ENCODE results near the gene PCGF2.

Gene PCGF2

DNA sequence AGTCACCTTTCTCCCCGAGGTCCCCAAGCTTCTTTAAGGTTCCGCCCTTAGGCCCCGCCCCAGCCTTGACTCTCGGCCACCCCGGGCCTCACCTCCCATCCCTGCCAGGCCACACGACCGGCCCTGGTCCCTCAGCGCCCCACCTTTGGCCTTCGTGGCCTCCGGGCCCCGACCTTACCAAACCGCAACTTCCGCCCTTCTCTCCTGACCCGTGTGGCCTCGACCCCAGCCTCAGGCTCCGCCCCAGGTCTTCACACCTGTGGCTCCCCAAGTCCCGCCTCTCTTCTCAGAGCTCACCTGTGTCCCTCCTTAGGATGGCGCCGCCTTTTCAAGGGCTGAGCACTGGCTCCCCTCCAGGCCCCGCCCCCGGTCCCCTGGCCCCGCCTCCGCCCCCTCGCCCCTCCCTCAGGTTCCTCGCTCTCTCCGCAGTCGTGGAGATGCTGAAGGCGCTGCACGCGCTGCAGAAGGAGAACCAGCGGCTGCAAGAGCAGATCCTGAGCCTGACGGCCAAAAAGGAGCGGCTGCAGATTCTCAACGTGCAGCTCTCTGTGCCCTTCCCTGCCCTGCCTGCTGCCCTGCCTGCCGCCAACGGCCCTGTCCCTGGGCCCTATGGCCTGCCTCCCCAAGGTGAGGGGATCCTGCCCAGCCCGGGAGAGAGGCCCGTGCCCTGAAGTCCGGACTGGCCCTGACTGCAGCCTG lies 28.0 kb downstream of the PCGF2 start:
- TF ChIP-seq, protein P1, sequence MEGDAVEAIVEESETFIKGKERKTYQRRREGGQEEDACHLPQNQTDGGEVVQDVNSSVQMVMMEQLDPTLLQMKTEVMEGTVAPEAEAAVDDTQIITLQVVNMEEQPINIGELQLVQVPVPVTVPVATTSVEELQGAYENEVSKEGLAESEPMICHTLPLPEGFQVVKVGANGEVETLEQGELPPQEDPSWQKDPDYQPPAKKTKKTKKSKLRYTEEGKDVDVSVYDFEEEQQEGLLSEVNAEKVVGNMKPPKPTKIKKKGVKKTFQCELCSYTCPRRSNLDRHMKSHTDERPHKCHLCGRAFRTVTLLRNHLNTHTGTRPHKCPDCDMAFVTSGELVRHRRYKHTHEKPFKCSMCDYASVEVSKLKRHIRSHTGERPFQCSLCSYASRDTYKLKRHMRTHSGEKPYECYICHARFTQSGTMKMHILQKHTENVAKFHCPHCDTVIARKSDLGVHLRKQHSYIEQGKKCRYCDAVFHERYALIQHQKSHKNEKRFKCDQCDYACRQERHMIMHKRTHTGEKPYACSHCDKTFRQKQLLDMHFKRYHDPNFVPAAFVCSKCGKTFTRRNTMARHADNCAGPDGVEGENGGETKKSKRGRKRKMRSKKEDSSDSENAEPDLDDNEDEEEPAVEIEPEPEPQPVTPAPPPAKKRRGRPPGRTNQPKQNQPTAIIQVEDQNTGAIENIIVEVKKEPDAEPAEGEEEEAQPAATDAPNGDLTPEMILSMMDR (IDR thresholded peaks at IDR 0.05; ENCODE audit: borderline replicate concordance, control extremely low read depth, extremely low read depth, insufficient read depth, missing control alignments), result no peak
- DNase-seq (ENCODE audit: low spot score), result no peak
- in situ Hi-C loops (cut with MboI; ENCODE audit: low sequenced_read_pairs, unreplicated experiment), result no loop called here

DNA sequence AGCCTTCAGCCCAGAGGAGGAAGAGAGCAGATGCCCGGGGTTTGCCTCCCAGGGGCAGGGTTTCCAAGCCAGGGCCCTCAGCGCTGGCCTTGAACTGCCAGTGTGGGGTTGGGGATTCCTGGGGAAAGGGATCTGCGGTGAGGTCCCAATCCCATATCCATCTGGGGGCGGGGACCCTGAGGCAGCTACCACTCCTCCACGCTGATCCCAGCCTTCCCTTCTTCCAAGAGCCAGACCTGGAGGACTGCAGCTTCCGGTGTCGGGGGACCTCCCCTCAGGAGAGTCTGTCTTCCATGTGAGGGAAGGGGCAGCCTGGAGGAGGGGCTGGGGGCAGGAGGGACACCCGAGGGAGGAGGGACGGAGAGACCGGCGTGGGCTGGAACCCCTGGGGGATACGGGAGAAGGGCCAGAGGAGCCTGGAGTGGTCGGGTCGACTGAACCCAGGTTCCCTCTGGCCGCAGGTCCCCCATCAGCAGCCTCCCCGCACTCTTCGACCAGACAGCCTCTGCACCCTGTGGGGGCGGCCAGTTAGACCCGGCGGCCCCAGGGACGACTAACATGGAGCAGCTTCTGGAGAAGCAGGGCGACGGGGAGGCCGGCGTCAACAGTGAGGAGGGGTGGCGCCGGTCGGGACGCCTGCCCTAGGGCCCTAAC lies 28.7 kb downstream of the PCGF2 start:
- TF ChIP-seq, protein P1 (IDR thresholded peaks at IDR 0.05; ENCODE audit: borderline replicate concordance, control extremely low read depth, extremely low read depth, insufficient read depth, missing control alignments), result no peak
- in situ Hi-C loops (cut with MboI; ENCODE audit: low sequenced_read_pairs, unreplicated experiment), result no loop called here
- DNase-seq (ENCODE audit: low spot score), result no peak

DNA sequence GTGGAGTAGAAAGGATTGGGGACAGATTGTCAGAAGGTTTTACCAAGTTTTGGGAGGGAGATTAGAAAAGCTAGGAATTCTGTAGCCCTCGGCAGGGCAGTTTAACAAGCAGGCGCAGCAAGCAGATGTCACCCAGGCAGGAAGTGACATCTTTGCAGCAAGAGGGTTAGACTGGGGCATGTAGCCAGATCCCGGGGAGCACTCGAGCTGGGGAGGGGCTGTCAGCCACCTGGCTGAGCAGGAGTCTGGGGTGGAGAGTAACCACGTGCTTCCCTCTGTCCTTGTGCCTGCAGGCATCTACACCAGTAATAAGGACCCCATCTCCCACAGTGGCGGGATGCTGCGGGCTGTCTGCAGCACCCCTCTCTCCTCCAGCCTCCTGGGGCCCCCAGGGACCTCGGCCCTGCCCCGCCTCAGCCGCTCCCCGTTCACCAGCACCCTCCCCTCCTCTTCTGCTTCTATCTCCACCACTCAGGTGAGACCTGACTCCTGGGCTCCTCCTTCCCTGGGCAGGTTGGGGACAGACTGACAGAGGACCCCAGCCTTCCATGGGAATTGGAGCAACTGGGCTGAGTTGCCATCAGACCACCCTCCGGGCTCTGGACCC lies 30.9 kb downstream of the PCGF2 start:
- in situ Hi-C loops (cut with MboI; ENCODE audit: low sequenced_read_pairs, unreplicated experiment), result no loop called here
- no peak for DNase-seq (ENCODE audit: low spot score)
- TF ChIP-seq, protein P1 (IDR thresholded peaks at IDR 0.05; ENCODE audit: borderline replicate concordance, control extremely low read depth, extremely low read depth, insufficient read depth, missing control alignments), result no peak

DNA sequence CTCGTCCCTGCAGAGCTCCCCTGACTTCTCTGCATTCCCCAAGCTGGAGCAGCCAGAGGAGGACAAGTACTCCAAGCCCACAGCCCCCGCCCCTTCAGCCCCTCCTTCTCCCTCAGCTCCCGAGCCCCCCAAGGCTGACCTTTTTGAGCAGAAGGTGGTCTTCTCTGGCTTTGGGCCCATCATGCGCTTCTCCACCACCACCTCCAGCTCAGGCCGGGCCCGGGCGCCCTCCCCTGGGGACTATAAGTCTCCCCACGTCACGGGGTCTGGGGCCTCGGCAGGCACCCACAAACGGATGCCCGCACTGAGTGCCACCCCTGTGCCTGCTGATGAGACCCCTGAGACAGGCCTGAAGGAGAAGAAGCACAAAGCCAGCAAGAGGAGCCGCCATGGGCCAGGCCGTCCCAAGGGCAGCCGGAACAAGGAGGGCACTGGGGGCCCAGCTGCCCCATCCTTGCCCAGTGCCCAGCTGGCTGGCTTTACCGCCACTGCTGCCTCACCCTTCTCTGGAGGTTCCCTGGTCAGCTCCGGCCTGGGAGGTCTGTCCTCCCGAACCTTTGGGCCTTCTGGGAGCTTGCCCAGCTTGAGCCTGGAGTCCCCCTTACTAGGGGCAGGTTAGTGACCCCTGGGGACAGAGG lies 31.6 kb downstream of the PCGF2 start:
- in situ Hi-C loops (cut with MboI; ENCODE audit: low sequenced_read_pairs, unreplicated experiment), result no loop called here
- DNase-seq (ENCODE audit: low spot score), result no peak
- TF ChIP-seq, protein P1 (IDR thresholded peaks at IDR 0.05; ENCODE audit: borderline replicate concordance, control extremely low read depth, extremely low read depth, insufficient read depth, missing control alignments), result no peak

DNA sequence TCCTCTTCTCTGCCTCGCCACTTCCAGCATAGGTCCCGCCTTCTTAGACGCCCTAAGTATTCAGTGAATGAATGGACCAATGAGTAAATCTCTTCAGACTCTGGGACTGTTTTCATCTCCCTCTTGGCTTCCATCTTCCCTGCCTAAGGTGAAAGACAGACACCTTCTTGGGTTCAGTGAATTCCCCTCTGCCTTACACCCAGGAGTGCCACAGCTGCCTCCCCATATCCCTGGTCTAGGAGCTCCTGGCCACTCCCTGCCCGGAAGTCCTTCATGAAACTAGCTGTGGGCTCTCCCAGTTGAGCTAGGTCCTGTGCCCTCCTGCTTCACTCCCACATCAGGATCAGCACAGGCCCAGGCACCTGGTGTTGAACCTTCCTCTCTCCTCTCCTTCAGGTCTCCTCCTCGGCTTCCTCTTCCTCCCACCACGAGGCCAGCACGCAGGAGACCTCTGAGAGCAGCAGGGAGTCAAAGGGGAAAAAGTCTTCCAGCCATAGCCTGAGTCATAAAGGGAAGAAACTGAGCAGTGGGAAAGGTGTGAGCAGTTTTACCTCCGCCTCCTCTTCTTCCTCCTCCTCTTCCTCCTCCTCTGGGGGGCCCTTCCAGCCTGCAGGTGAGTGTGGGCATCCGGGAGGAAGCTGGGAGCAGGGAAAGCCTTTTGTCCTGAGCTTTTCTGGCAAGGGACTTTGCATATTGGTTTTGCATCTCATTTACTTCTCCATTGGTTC lies 32.8 kb downstream of the PCGF2 start:
- in situ Hi-C loops (cut with MboI; ENCODE audit: low sequenced_read_pairs, unreplicated experiment), result no loop called here
- DNase-seq (ENCODE audit: low spot score), result no peak
- TF ChIP-seq, protein P1 (IDR thresholded peaks at IDR 0.05; ENCODE audit: borderline replicate concordance, control extremely low read depth, extremely low read depth, insufficient read depth, missing control alignments), result no peak

Data from GM13976 (cell line).